ENCODE measurements around the gene ARHGAP45. TPM values are rescaled to one million over a fixed set of nuclear protein-coding genes. Genes with fewer than 3 reads are reported as not detected.

ARHGAP45 gene
- total and polyA plus RNA-seq, 2 experiments from 2014 or later, result 24.7 to 71.8 TPM

- Mint-ChIP-seq H3K27ac (peak overlapping the region; percentile 85; the same call in 1 of the 2 replicates), H3K36me3 (ENCODE audit: low read depth) (peaks cover 31% of the 10 kb centered on the region), H3K27me3 (ENCODE audit: insufficient read depth, low read depth, poor library complexity) (peaks cover 24% of the 10 kb centered on the region), H3K4me3 (peak overlapping the region; percentile 95), H3K4me1 (peaks cover 14% of the 10 kb centered on the region), H3K9me3 (no peaks in the 10 kb centered on the region)
- Histone ChIP-seq H4K20me1 (replicated peaks; ENCODE audit: insufficient read depth) (peaks cover 14% of the 10 kb centered on the region), H3K9me2 (ENCODE audit: insufficient read depth) (no peaks in the 10 kb centered on the region), H3K27ac (ENCODE audit: low read depth) (peak overlapping the region; percentile 98), H3K79me2 (replicated peaks; ENCODE audit: insufficient read depth) (peaks cover 45% of the 10 kb centered on the region), H2AFZ (no peak overlapping the region), H3K27me3 (ENCODE audit: insufficient read depth) (no peaks in the 10 kb centered on the region), H3K4me3 (peak overlapping the region; percentile 99), H3F3A (replicated peaks; ENCODE audit: low read depth) (peaks cover 21% of the 10 kb centered on the region), H3K4me2 (peak overlapping the region; percentile 99), H3K36me3 (ENCODE audit: insufficient read depth) (peaks cover 15% of the 10 kb centered on the region), H3K4me1 (ENCODE audit: insufficient read depth) (peaks cover 8% of the 10 kb centered on the region)
- ATAC-seq (peak; percentile 2), DNase-seq (ENCODE audit: low spot score) (no peak)
- TF ChIP-seq ETS1 (IDR thresholded peaks at IDR 0.05), result no peak
- no peak for TF ChIP-seq ZNF331 (CRISPR knock-in tag; IDR thresholded peaks at IDR 0.05; ENCODE audit: low read depth)
- no peak for TF ChIP-seq EZH2phosphoT487 (IDR thresholded peaks at IDR 0.05; ENCODE audit: unreplicated experiment)
- TF ChIP-seq JUNB (IDR thresholded peaks at IDR 0.05; ENCODE audit: unreplicated experiment), result no peak
- no peak for TF ChIP-seq ZNF114 (CRISPR knock-in tag; IDR thresholded peaks at IDR 0.05)
- no peak for TF ChIP-seq CREB1 (CRISPR knock-in tag; IDR thresholded peaks at IDR 0.05; ENCODE audit: low read depth)
- TF ChIP-seq ZNF462 (CRISPR knock-in tag; IDR thresholded peaks at IDR 0.05), result no peak
- no peak for TF ChIP-seq POLR2AphosphoS5 (IDR thresholded peaks at IDR 0.05; ENCODE audit: low read depth)
- TF ChIP-seq EZH2 (IDR thresholded peaks at IDR 0.05; ENCODE audit: low read depth, unreplicated experiment), result no peak
- no peak for TF ChIP-seq REST (IDR thresholded peaks at IDR 0.05; ENCODE audit: unreplicated experiment)
- no peak for TF ChIP-seq CTCF (conservative IDR thresholded peaks at IDR 0.05; ENCODE audit: low read depth in 2 of 2)
- no peak for TF ChIP-seq STAT1 (IDR thresholded peaks at IDR 0.05; ENCODE audit: unreplicated experiment)
- no peak for TF ChIP-seq NANOG (IDR thresholded peaks at IDR 0.05; ENCODE audit: borderline replicate concordance)
These were observed 39.3 kb upstream of the ARHGAP45 start for GRCh38 chr19:1027650-1028061.
